ENCODE results near the gene ZFTA. TPM values are rescaled to one million over a fixed set of nuclear protein-coding genes. Genes with fewer than 3 reads are reported as not detected.

The ZFTA gene
- polyA plus RNA-seq, 1 donor (not counting 4 experiments of a cell fraction or from before 2014, with no cell fraction given): 4.6 TPM

DNA sequence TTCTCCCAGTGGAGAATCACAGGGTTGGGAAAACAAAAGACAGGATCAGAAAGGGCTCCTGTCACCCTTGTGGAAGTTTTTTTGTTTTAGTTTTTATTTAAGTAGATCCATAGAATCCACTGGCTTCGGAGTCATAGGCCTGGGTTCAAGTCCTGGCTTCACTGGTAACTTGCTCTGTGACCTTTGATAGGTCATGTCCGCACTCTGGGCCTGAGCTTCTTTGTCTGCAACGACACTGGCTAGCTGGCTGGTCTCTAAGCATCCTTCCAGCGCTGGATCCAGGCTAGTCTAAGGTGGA lies 1.4 kb downstream of the ZFTA start:
- Histone ChIP-seq H3K27ac (ENCODE audit: control insufficient read depth, insufficient read depth, low read length) (no peak overlapping the region), H3K9me1 (ENCODE audit: control insufficient read depth, extremely low read depth, insufficient read depth, low read length) (no peaks in the 10 kb centered on the region), H2AFZ (ENCODE audit: control insufficient read depth, low read length) (no peak overlapping the region), H3K27me3 (ENCODE audit: control insufficient read depth, extremely low read depth, insufficient read depth, low read length) (no peaks in the 10 kb centered on the region), H3K9ac (ENCODE audit: control insufficient read depth, extremely low read depth, insufficient read depth, low read length) (peak overlapping the region; percentile 73), H3K4me1 (ENCODE audit: control insufficient read depth, extremely low read depth, insufficient read depth, low read length) (peaks cover 8% of the 10 kb centered on the region), H3K79me2 (ENCODE audit: control insufficient read depth, insufficient read depth, low read length) (peaks cover 3% of the 10 kb centered on the region), H3K9me3 (ENCODE audit: control insufficient read depth, low read depth, low read length) (no peaks in the 10 kb centered on the region), H4K20me1 (ENCODE audit: control insufficient read depth, extremely low read depth, insufficient read depth, low read length) (peaks cover 5% of the 10 kb centered on the region), H3K4me3 (ENCODE audit: control insufficient read depth in 2 of 3, extremely low read depth in 1 of 3, insufficient read depth in 2 of 3, low read depth in 1 of 3, low read length in 3 of 3) (peak overlapping the region; percentile 56 to 92 (median 91)), H3K4me2 (ENCODE audit: control insufficient read depth, extremely low read depth, insufficient read depth, low read depth, low read length) (peak overlapping the region; percentile 91), H3K36me3 (ENCODE audit: control insufficient read depth in 2 of 2, extremely low read depth in 1 of 2, insufficient read depth in 2 of 2, low read length in 2 of 2) (no peaks in the 10 kb centered on the region)
- dilution Hi-C loops (cut with MboI; ENCODE audit: extremely low pct_ligation_motif_present, low sequenced_read_pairs): no loop called here
- no peak for TF ChIP-seq EZH2 (IDR thresholded peaks at IDR 0.05; ENCODE audit: low read length)
- TF ChIP-seq, protein P1, sequence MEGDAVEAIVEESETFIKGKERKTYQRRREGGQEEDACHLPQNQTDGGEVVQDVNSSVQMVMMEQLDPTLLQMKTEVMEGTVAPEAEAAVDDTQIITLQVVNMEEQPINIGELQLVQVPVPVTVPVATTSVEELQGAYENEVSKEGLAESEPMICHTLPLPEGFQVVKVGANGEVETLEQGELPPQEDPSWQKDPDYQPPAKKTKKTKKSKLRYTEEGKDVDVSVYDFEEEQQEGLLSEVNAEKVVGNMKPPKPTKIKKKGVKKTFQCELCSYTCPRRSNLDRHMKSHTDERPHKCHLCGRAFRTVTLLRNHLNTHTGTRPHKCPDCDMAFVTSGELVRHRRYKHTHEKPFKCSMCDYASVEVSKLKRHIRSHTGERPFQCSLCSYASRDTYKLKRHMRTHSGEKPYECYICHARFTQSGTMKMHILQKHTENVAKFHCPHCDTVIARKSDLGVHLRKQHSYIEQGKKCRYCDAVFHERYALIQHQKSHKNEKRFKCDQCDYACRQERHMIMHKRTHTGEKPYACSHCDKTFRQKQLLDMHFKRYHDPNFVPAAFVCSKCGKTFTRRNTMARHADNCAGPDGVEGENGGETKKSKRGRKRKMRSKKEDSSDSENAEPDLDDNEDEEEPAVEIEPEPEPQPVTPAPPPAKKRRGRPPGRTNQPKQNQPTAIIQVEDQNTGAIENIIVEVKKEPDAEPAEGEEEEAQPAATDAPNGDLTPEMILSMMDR (optimal IDR thresholded peaks at IDR 0.05 in 1 of 3, IDR thresholded peaks at IDR 0.05 in 1 of 3, conservative IDR thresholded peaks at IDR 0.05 in 1 of 3; ENCODE audit: extremely low read depth in 1 of 3, insufficient read depth in 2 of 3, low read length in 3 of 3): no peak
- DNase-seq (ENCODE audit: low read depth, low spot score) (no peak), FAIRE-seq (no peak)

DNA sequence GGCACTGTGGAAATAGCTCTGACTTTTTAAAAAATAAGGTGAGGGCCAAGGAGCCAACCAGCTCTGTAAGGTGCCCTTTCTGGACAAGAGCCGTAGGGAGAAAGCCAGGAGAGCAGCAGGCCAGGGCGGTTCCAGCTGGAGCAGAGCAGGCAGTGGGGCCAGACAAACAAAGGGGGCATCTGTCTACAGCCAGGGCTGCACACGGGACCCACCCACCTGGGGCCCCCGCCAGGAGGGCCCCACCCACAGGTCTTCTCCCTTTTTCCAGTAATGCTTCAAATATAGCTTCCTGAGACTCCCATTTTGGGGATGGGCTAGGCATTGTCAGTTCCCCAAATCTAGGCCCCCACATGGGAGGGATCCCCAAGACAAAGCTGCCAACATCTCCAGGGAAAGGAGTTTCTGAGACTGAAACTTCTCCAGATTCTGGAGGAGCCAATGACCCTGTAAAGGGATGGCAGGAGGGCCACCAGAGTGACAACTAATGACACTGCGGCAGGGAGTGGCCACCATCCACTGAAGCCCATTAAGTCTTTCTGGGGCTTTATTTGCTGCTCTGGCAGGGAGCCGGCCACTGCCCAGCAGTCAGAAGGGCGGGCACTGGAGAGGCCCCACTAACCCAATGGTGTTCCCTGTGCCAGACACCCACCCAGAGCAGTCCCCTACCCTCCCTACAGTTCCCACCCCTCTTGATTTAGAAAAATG lies 1.9 kb downstream of the ZFTA start:
- no peak for TF ChIP-seq EZH2 (IDR thresholded peaks at IDR 0.05; ENCODE audit: low read length)
- TF ChIP-seq, protein P1 (optimal IDR thresholded peaks at IDR 0.05 in 1 of 3, IDR thresholded peaks at IDR 0.05 in 1 of 3, conservative IDR thresholded peaks at IDR 0.05 in 1 of 3; ENCODE audit: extremely low read depth in 1 of 3, insufficient read depth in 2 of 3, low read length in 3 of 3): no peak
- DNase-seq (ENCODE audit: low read depth, low spot score): no peak
- Histone ChIP-seq H3K4me2 (ENCODE audit: control insufficient read depth, extremely low read depth, insufficient read depth, low read depth, low read length) (peak overlapping the region; percentile 91), H3K9ac (ENCODE audit: control insufficient read depth, extremely low read depth, insufficient read depth, low read length) (no peak overlapping the region), H4K20me1 (ENCODE audit: control insufficient read depth, extremely low read depth, insufficient read depth, low read length) (peaks cover 5% of the 10 kb centered on the region), H3K36me3 (ENCODE audit: control insufficient read depth in 2 of 2, extremely low read depth in 1 of 2, insufficient read depth in 2 of 2, low read length in 2 of 2) (peaks cover 0 to 4% of the 10 kb centered on the region in 2 experiments), H3K9me3 (ENCODE audit: control insufficient read depth, low read depth, low read length) (no peaks in the 10 kb centered on the region), H3K79me2 (ENCODE audit: control insufficient read depth, insufficient read depth, low read length) (peaks cover 3% of the 10 kb centered on the region), H3K4me1 (ENCODE audit: control insufficient read depth, extremely low read depth, insufficient read depth, low read length) (peaks cover 8% of the 10 kb centered on the region), H3K9me1 (ENCODE audit: control insufficient read depth, extremely low read depth, insufficient read depth, low read length) (no peaks in the 10 kb centered on the region), H3K27ac (ENCODE audit: control insufficient read depth, insufficient read depth, low read length) (no peak overlapping the region), H3K27me3 (ENCODE audit: control insufficient read depth, extremely low read depth, insufficient read depth, low read length) (no peaks in the 10 kb centered on the region), H2AFZ (ENCODE audit: control insufficient read depth, low read length) (no peak overlapping the region), H3K4me3 (ENCODE audit: control insufficient read depth in 2 of 3, extremely low read depth in 1 of 3, insufficient read depth in 2 of 3, low read depth in 1 of 3, low read length in 3 of 3) (peak overlapping the region in 1 of 3 experiments; percentile 92)
- FAIRE-seq: no peak
- dilution Hi-C loops (cut with MboI; ENCODE audit: extremely low pct_ligation_motif_present, low sequenced_read_pairs): no loop called here
